ENCODE measurements around the gene PSPN. TPM values are rescaled to one million over a fixed set of nuclear protein-coding genes. Genes with fewer than 3 reads are reported as not detected.
"Not testable (repeated sequence)": the region's sequence is repeated elsewhere in the genome, so short reads cannot be mapped to it uniquely, and the experiment has no call there.

PSPN gene
- polyA plus RNA-seq, 5 donors: 1.7 to 3.2 (median 2.1) TPM

DNA sequence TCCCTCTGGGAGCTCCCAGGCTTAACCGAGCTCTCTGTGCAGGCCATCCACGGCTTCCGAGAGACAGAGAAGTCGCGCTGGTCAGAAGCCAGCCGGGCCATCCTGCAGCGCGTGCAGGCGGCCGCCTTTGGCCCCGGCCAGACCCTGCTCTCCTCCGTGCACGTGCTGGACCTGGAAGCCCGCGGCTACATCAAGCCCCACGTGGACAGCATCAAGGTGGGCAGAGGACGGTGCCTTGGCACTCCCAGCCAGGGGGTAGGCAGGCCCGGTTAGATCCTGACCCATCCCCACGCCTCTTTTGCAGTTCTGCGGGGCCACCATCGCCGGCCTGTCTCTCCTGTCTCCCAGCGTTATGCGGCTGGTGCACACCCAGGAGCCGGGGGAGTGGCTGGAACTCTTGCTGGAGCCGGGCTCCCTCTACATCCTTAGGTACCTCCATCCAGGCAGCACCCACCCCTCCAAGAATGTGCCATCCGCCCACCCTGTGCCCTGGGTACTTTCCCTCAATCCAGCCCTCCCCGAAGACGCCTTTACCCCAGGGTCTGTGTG lies 1.5 kb downstream of the PSPN start:
- DNase-seq: no peak

DNA sequence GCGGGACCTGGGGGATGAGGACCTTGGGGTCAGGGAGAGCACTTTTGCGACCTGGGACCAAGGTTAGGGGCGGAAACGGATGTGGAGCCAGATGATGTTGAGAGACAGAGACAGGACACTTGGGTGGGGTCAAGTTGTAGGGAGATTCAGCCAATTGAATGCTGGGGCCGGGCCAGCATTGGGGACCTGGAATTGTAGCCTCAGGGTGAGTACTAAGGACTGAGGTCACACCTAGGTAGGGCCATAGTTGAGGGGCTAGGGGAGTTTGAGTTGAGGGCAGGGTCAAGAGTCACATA lies 2.0 kb downstream of the PSPN start:
- DNase-seq: no peak

- DNase-seq: peak; percentile 98 to 99
Observed at GRCh38 chr19:6373096-6373812, 2.5 kb downstream of the PSPN start.

DNA sequence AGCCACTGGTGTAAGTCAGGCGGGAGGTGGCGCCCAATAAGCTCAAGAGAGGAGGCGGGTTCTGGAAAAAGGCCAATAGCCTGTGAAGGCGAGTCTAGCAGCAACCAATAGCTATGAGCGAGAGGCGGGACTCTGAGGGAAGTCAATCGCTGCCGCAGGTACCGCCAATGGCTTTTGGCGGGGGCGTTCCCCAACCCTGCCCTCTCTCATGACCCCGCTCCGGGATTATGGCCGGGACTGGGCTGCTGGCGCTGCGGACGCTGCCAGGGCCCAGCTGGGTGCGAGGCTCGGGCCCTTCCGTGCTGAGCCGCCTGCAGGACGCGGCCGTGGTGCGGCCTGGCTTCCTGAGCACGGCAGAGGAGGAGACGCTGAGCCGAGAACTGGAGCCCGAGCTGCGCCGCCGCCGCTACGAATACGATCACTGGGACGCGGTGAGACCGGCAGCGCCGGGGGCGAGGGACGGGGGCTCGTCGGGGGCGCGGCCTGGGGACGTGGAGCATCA lies 3.1 kb downstream of the PSPN start, which contains the start of gene ALKBH7:
TSS of gene ALKBH7 (plus strand) at position 201 of the 502 bp plus-strand sequence. CDS start at position 228, 27 bp downstream.
- peak; percentile 99 for DNase-seq

DNA sequence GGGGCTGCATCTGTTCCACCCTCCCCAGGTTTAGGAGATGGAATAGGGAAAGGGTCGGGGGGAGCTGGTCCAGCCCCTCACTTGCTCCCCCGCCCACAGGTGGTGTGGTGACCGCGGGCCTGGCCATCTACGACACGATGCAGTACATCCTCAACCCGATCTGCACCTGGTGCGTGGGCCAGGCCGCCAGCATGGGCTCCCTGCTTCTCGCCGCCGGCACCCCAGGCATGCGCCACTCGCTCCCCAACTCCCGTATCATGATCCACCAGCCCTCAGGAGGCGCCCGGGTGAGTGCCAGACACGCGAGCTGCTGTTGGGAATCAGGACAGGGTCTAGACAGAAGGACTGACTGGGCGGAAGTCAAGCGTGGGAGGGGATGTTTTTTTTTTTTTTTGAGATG lies 11.4 kb downstream of the PSPN start:
- DNase-seq: no peak

- DNase-seq: no peak
Observed at GRCh38 chr19:6362351-6362801, 13.4 kb downstream of the PSPN start.

GRCh38 chr19:6362027-6362350 lies 13.7 kb downstream of the PSPN start:
- no peak for DNase-seq

GRCh38 chr19:6360857-6361216 lies 14.9 kb downstream of the PSPN start:
- not testable (repeated sequence) for DNase-seq

- DNase-seq: not testable (repeated sequence)
Observed at GRCh38 chr19:6360445-6360844, 15.3 kb downstream of the PSPN start.

DNA sequence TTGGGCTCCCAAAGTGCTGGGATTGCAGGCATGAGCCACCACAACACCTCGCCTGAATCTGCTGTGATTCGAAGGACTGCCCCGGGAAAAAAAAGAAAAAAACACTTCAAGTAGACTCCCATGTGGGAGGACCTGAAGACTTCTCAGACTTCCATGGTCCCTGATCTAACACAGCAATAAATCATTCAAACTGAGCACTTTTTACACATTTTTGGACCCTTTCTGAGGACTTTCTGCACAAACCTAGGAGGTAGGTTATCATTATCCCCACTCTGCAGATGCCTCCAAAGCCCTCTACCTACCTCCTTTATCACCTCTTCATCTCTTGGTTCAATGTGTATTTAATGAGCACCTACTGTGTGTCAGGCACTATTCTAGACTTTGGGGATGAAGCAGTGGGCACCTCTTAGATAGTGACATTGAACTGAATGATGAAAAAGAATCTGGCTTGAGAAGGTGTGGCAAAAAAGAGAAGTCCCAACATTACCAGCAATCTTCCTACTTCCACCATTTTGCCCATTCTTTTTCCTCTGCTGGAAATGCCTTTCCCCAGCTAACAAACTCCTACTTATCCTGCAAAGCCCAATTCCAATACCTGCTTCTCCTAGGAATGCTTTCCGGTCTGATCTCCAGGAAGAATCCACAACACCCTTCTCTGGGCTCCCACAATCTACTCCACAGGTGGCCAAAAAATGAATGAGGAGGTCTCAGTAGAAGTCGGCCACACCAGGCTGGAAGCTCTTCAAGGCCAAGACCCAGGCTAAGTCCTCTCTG lies 16.0 kb downstream of the PSPN start:
- DNase-seq: no peak

GRCh38 chr19:6358003-6358402 lies 17.7 kb downstream of the PSPN start:
- DNase-seq: no peak

DNA sequence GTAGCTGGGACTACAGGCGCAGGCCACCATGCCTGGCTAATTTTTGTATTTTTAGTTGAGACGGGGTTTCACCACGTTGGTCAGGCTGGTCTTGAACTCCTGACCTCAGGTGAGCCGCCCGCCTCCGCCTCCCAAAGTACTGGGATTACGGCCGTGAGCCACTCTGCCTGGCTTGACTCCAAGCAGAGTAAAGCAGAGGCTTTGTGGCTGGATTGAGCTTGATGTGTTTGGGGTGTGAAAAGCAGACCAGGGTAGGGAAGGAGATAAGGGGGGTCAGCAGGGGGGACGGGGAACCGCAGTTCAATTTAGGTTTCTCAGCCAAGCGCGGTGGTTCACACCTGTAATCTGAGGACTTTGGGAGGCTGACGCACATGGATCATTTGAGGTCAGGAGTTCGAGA lies 18.6 kb downstream of the PSPN start:
- no peak for DNase-seq

GRCh38 chr19:6355321-6356040 lies 20.3 kb downstream of the PSPN start:
- not testable (repeated sequence) for DNase-seq

DNA sequence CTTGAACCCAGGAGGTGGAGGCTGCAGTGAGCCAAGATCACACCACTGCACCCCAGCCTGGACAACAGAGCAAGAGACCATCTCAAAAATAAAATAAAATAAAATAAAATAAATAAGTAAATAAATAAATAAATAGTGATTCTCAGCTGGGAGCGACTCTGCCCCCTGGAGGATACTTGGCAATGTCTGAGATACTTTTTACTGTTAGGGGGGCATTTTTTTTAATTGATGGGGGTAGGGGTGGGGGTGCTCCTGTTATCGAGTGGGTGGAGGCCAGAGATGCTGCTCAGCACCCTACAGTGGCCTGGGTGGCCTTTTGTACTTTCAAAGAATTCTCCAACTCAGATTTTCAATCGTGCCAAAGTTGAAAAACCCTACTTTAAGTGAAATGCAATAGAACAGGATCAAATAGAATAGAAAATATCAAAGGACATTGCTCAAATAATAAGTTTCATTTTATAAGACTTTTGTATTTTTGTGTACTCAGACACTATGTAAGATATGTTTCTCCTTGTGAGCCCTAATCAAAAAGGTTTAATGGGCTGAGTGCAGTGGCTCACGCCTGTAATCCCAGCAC lies 21.5 kb downstream of the PSPN start:
- DNase-seq: no peak

DNA sequence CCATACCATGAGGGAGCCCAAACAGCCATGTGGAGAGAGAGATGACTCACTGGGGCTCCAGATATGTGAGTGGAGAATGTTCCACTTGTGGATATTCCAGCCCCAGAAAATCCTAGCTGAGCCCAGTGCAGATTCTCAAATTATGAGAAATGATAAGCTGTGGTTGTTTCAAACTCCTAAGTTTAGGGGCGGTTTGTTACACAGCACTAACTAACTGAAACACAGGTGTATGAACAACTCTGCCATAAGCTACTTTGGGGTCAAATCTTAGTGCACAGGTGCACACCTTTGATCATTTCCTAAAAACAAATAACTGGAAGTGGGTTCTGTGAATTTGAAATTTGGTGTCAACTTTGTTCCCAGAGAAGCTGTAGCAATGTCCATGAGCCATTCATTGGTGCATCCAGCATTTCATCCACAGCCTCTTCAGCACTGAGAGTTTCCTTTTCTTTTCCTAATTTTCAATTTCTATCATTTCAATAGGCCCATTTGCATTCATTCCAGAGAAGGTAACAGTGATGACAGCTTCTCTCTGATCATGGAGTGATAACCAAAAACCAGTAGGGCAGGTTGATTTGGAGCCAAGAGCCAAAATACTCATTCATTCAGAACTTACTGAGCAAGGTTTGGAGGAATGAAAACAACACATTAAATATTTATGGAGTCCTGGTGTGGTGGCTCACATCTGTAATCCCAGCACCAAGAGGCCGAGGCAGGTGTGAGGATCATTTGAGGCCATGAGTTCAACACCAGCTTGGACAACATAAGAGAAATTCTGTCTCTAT lies 23.2 kb downstream of the PSPN start:
- no peak for DNase-seq

DNA sequence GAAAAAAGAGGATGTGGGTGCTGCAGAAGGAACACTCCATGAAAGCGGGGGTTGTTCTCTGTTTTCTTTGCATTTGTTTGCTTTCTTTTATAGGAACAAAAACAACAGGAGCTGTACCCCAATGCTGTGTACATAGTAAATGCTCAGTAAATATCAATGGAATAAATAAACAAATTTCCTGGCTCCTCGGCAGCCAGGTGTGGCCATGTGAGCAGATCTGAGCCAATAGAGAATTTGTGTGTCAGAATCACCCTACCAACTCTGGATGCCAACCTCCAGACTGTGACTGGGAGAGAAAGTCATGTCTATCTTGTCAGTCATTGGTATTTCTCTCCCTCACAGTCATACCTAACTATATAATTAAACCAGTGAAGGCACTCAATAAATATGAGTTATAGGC lies 25.0 kb downstream of the PSPN start:
- DNase-seq: no peak

DNA sequence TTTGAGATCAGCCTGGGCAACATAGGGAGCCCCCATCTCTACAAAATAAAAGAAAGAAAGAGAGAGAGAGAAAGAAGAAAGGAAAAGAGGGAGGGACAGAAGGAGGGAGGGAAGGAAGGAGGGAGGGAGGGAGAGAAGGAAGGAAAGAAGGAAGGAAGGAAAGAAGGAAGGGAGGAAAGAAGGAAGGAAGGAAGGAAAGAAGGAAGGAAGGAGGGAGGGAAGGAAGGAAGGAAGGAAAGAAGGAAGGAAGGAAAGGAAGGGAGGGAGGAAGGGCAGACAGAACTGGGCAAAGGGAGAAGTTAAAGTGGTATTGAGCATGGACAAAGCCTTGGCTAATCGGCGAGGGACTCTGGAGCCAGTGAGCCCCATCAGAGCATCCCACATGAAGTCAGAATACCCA lies 26.5 kb downstream of the PSPN start:
- not testable (repeated sequence) for DNase-seq

- DNase-seq: no peak
Observed at GRCh38 chr19:6343462-6343861, 32.3 kb downstream of the PSPN start.

DNA sequence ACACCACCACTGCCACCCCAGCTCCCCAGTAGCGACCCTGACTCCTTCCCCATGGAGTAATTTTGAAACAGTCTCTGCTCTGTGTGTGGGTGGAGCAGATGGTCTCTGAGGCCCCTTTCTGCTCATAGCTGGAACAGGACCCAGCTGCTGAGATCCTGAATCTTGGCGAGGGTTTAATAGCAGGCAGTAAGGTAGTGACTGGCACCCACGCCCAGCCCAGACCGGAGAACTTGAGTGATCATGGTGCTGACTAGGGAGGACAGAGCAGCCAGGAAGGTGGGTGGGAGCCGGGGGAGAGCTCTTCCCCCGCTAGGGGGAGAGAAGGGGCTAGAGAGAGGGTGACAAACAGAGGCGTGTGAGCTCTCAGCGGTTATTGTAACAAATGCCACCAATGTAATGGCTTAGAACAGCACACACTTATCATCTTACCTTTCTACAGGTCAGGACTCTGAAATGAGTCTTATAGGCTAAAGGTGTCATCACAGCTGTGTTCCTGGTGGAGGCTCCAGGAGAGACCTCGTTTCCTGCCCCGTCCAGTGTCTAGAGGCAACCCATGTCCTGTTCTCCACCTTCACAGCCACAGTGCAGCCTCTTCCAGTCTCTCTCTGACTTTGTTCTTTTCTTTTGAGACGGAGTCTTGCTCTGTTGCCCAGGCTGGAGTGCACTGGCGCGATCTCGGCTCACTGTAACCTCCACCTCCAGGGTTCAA lies 35.1 kb downstream of the PSPN start:
- DNase-seq: peak in 1 of 2 donors; percentile 18

GRCh38 chr19:6334490-6335285 lies 41.0 kb downstream of the PSPN start:
- DNase-seq: no peak

Data from right lung (tissue), 5 donors.